ENCODE data around the gene GARIN5A.

Gene GARIN5A

GRCh38 chr19:50432221-50433028 is 44.2 kb downstream of the GARIN5A start, which contains the start of gene MYBPC2:
MYBPC2 (plus strand) TSS chr19:50432892; CDS start chr19:50432954, 62 bp downstream.
- no peak for DNase-seq

GRCh38 chr19:50431343-50432220 is 45.1 kb downstream of the GARIN5A start:
- peak; percentile 90 for DNase-seq

GRCh38 chr19:50430888-50431342 is 45.7 kb downstream of the GARIN5A start:
- no peak for DNase-seq

- no peak for DNase-seq
These were observed 47.7 kb downstream of the GARIN5A start for GRCh38 chr19:50428772-50429463.

- DNase-seq: peak; percentile 49
These were observed 48.6 kb downstream of the GARIN5A start for GRCh38 chr19:50427997-50428425.

- DNase-seq: no peak
These were observed 49.2 kb downstream of the GARIN5A start for GRCh38 chr19:50427318-50427925.

- no peak for DNase-seq
These were observed 51.1 kb downstream of the GARIN5A start for GRCh38 chr19:50425581-50425980.

- DNase-seq: no peak
These were observed 53.2 kb downstream of the GARIN5A start for GRCh38 chr19:50423279-50424113.

GRCh38 chr19:50422397-50423278 is 54.0 kb downstream of the GARIN5A start:
- no peak for DNase-seq

- DNase-seq: no peak
These were observed 55.8 kb downstream of the GARIN5A start for GRCh38 chr19:50420808-50421207.

GRCh38 chr19:50420127-50420526 is 56.5 kb downstream of the GARIN5A start:
- no peak for DNase-seq

GRCh38 chr19:50419580-50420035 is 57.0 kb downstream of the GARIN5A start:
- no peak for DNase-seq

- DNase-seq: no peak
These were observed 57.5 kb downstream of the GARIN5A start for GRCh38 chr19:50419022-50419579.

- no peak for DNase-seq
These were observed 58.2 kb downstream of the GARIN5A start, which contains the start of gene SPIB for GRCh38 chr19:50418176-50419021. SPIB (plus strand) TSS chr19:50418938; CDS start chr19:50418963, 25 bp downstream.

- DNase-seq: no peak
These were observed 59.3 kb downstream of the GARIN5A start for GRCh38 chr19:50417111-50418081.

Measured in activated CD4-positive, alpha-beta T cell treated with anti-CD3 and anti-CD28 coated beads for 48 hours (primary cell).